ENCODE results near the gene SNX27.

Gene SNX27

GRCh38 chr1:151706464-151707415 is 94.9 kb downstream of the SNX27 start:
- DNase-seq, result no peak

- no peak for DNase-seq
Observed at GRCh38 chr1:151707541-151708065, 95.8 kb downstream of the SNX27 start.

- no peak for DNase-seq
Observed at GRCh38 chr1:151708891-151709290, 97.0 kb downstream of the SNX27 start.

GRCh38 chr1:151710187-151710840 is 98.5 kb downstream of the SNX27 start:
- DNase-seq, result peak; percentile 55

- no peak for DNase-seq
Observed at GRCh38 chr1:151711044-151711800, 99.4 kb downstream of the SNX27 start.

GRCh38 chr1:151711951-151712350 is 100.1 kb downstream of the SNX27 start:
- no peak for DNase-seq

- no peak for DNase-seq
Observed at GRCh38 chr1:151713044-151713443, 101.2 kb downstream of the SNX27 start.

- no peak for DNase-seq
Observed at GRCh38 chr1:151713874-151714273, 102.0 kb downstream of the SNX27 start.

- no peak for DNase-seq
Observed at GRCh38 chr1:151714820-151715725, 103.2 kb downstream of the SNX27 start.

GRCh38 chr1:151715726-151716404 is 104.0 kb downstream of the SNX27 start:
- DNase-seq, result no peak

GRCh38 chr1:151716405-151716762 is 104.5 kb downstream of the SNX27 start:
- no peak for DNase-seq

- no peak for DNase-seq
Observed at GRCh38 chr1:151716771-151717631, 105.2 kb downstream of the SNX27 start, which contains the start of gene CELF3. Gene CELF3 (minus strand): TSS chr1:151716803. CDS start chr1:151716020, 783 bp downstream.

GRCh38 chr1:151718011-151718431 is 106.2 kb downstream of the SNX27 start:
- DNase-seq, result no peak

GRCh38 chr1:151718666-151719065 is 106.8 kb downstream of the SNX27 start:
- DNase-seq, result no peak

- no peak for DNase-seq
Observed at GRCh38 chr1:151720125-151720524, 108.3 kb downstream of the SNX27 start.

GRCh38 chr1:151720554-151720953 is 108.7 kb downstream of the SNX27 start:
- no peak for DNase-seq

- no peak for DNase-seq
Observed at GRCh38 chr1:151720974-151721787, 109.3 kb downstream of the SNX27 start, which contains the start of gene RIIAD1. Gene RIIAD1 (plus strand): TSS chr1:151721522. CDS start chr1:151721537, 15 bp downstream.

- no peak for DNase-seq
Observed at GRCh38 chr1:151721788-151722510, 110.1 kb downstream of the SNX27 start.
